Kidney epithelial cell (primary cell): ENCODE data around the gene MYLK. TPM values are rescaled to one million over a fixed set of nuclear protein-coding genes. Genes with fewer than 3 reads are reported as not detected.

Experiments used
- DNase-seq: peaks from one replicate; pipeline ENCODE4 v3.0.0-alpha.2; 2010; ENCODE audit warnings: low read depth
- H3K27me3 ChIP-seq: 2 replicates; pipeline ENCODE4 v1.6.0; 2011; ENCODE audit warnings: low read length; ENCODE audit not compliant: control insufficient read depth, insufficient read depth
- H3K36me3 ChIP-seq: 2 replicates; pipeline ENCODE4 v1.5.1; 2011; ENCODE audit warnings: low read length; ENCODE audit not compliant: control insufficient read depth, insufficient read depth
- H3K4me3 ChIP-seq: 2 replicates; pipeline ENCODE4 v1.5.1; 2011; ENCODE audit warnings: low read depth, mild to moderate bottlenecking, control low read depth, low read length
- CTCF ChIP-seq: IDR thresholded peaks from 2 replicates; pipeline ENCODE4 v1.5.1; 2011; ENCODE audit warnings: mild to moderate bottlenecking, moderate library complexity, low read length, control low read depth, inconsistent platforms; ENCODE audit not compliant: insufficient read depth, poor library complexity, severe bottlenecking
- total RNA-seq: library from RNA; depleted of rRNA; stranded (reverse); fragments of >200 nt; gene quantifications from 2 replicates; pipeline ENCODE4 v1.2.3, GENCODE V29; 2015

MYLK gene
- total RNA-seq, 1 donor from 2014 or later, result 49.7 TPM

- TF ChIP-seq CTCF, result no peak
- Histone ChIP-seq H3K4me3 (no peak overlapping the region), H3K27me3 (no peaks in the 10 kb centered on the region), H3K36me3 (no peaks in the 10 kb centered on the region)
- DNase-seq, result no peak
Observed at GRCh38 chr3:123587401-123587800, 296.7 kb downstream of the MYLK start.

GRCh38 chr3:123586968-123587367, 297.2 kb downstream of the MYLK start:
- TF ChIP-seq CTCF, result no peak
- H3K27me3 ChIP-seq, result no peaks in the 10 kb centered on the region
- no peak overlapping the region for H3K4me3 ChIP-seq
- H3K36me3 ChIP-seq, result no peaks in the 10 kb centered on the region
- DNase-seq, result no peak

GRCh38 chr3:123586131-123586530, 298.0 kb downstream of the MYLK start:
- no peak for DNase-seq
- peak overlapping the region; percentile 75 for H3K4me3 ChIP-seq
- H3K27me3 ChIP-seq, result no peaks in the 10 kb centered on the region
- no peak for TF ChIP-seq CTCF
- no peaks in the 10 kb centered on the region for H3K36me3 ChIP-seq

GRCh38 chr3:123584988-123585937, 298.9 kb downstream of the MYLK start, which contains the start of gene HACD2:
Gene HACD2 (minus strand): TSS chr3:123585053. CDS start chr3:123585027, 26 bp downstream.
- Histone ChIP-seq H3K36me3 (no peaks in the 10 kb centered on the region), H3K27me3 (no peaks in the 10 kb centered on the region), H3K4me3 (peak within 1 kb of the TSS; percentile 75)
- peak; percentile 80 for DNase-seq
- no peak for TF ChIP-seq CTCF

- no peaks in the 10 kb centered on the region for H3K36me3 ChIP-seq
- H3K27me3 ChIP-seq, result no peaks in the 10 kb centered on the region
- TF ChIP-seq CTCF, result no peak
- DNase-seq, result no peak
- peak overlapping the region; percentile 75 for H3K4me3 ChIP-seq
Observed at GRCh38 chr3:123584284-123584987, 299.7 kb downstream of the MYLK start.
